HPDE6-E6E7 (cell line): ENCODE data around the gene ZRANB3.
"Not testable (repeated sequence)": the region's sequence is repeated elsewhere in the genome, so short reads cannot be mapped to it uniquely, and the experiment has no call there.

Experiments
- DNase-seq: peaks from one replicate; pipeline ENCODE4 v3.0.0; 2011; ENCODE audit warnings: missing footprints; ENCODE audit errors: extremely low spot score

Gene ZRANB3

DNA sequence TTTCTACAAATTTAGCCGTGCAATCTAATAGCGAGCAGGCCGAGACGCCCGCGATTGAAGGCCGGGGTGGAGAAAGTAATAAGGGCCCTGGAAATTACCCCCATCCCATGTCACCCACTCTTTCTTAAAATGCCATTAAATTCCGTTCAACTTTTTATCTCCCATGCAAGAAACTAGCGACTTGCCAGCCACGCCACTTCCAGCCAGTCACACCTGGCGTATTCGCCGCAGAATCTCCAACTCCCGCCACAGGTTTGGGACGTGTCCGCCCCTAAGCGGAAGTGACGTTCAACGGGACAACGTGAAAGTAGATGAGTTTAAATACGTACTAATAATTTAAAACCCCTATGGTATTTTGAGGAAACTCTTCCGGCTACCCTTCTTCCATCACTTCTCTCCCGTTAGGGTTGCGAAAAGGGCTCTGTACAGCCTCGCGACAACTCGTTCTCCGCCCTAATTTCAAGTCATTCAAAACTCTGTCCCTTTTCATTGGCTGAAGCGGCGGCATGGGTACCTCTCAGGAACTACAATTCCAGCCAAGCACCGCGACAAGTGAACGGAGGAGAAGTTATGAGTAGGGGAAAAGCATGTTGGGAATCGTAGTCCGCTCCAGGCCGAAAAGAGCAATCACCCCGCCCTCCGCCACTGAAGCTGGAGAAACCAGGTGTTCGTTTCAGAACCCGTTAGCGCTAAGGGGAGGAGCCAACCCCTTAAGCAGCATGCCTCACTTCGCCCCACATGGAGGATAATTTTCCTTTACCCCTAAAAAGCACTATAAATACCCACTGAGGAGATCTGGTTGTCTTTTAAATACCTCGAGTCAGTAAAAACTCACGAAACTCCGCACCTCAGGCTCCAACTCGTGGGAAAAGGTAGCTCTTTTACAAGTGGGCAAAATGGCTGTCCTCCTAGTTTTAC is at the start of gene ZRANB3:
Gene ZRANB3, minus strand, starts transcription at position 906 of the 918 bp plus-strand sequence.
- DNase-seq = peak; percentile 96

DNA sequence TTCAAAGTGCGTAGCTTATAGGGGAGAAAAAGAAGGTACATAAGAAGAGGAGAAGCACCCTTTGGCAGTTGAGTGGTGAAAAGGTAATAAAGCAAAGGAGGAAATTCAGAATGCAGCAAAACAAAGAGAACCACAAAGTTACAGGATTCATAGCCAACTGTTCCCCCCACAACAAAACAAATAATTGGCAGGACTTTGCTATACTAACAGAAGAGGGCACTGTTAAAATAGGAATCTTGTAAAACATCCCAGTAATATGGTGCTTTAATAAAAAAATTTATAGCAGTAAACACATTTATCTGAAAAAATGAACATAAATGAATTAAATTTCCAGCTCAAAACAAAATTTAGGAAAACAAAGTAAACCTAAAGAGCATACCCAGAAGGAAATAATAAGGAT is 42.6 kb upstream of the ZRANB3 start:
- no peak for DNase-seq

DNA sequence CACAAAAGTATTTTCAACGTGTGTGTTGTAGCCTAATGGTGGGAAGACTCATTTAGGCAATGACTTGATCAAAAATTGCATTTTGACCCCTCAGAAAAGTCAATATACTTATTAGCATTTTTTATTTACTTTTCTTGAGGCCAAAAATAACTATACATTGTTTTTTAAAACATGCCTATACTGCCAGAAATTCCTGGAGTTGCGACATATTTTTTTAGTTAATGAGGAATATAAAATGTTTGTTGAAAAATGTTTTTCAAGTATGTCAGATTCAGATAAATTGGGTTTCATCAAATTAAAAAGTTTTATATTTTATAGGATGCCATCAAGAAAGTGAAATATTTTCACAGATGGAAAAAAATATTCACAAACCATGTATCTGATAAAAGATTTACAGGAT is 39.9 kb upstream of the ZRANB3 start:
- DNase-seq = no peak

DNA sequence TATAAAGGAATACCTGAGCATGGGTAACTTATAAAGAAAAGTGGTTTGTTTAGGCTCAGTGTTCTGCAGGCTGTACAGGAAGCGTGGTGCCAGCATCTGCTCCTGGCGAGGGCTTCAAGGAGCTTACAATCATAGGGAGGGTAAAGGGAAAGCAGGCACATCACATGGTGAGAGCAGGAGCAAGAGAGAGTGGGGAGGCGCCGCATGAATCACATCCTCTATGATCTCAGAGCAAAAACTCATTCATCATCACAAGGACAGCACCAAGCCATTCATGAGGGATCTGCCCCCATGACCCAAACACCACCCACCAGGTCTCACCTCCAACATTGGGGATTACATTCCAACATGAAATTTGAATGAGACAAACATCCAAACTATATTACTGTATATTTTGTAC is 32.8 kb upstream of the ZRANB3 start:
- DNase-seq = no peak

DNA sequence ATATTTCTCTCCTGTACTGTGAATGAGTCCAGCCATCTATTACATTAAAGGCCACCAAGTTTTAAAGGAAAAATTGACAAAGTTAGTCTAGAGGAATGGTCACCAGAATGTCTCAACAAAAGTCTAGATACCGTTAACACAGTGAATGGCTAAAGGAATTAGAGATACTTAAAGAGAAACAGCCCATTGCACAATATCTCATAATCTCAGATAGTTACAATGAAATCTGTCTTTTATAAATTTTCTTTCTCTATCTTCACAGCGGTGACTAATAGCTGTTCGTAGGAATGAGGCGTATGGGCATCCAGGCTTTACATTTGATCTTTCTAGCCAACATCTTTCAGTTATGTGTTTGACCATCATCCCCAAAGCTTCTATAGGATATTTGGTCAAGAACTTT is 30.9 kb upstream of the ZRANB3 start:
- no peak for DNase-seq

DNA sequence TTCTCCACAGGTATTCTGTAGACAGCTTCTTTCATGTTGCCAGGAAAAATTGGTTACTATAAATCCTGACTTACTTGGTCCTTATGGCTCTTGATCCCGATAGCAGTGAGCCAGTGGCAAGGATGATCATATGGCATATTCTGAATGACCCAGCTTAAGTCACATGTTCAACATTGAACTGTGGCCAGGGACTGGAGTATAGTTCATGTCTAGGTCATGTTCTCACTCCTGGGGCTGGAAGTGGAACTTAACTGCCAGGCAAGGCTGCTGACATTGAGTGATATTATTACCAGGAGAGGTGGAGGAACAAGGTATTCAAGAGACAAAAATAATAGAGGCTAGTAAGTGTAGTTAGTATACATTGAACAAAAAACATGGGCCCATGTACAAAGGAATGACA is 26.5 kb upstream of the ZRANB3 start:
- DNase-seq = no peak

DNA sequence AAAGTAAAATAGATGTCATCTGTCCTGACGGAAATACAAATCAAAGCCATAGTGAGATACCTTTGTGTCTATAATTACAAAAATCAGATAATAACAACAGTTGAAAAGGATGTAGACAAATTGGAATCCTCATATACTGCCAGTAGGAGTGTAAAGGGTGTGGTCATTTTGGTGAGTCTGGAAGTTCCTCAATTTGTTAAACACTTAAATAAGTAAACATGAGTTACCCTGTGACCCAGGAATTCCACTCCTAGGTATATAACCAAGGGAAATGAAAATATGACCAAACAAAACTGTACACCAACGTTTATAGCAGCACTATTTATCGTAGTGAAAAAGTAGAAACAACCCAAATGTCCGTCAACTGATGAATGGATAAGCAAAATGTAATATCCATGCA is 24.3 kb upstream of the ZRANB3 start:
- no peak for DNase-seq

DNA sequence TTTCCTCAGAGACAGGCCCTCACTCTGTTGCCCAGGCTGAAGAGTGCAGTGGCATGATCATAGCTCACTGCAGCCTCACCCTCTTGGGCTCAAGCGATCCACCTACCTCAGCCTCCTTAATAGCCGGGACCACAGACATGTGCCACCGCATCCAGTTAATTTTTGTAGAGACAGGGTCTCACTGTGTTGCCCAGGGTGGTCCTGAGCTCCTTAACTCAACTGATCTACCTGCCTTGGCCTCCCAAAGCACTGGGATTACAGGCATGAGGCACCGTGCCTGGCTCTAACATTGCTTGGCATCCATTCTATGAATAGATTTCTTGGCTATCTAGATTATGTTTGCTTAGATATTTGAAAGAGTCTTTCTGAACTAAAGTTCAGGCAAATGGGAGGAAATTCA is 21.9 kb upstream of the ZRANB3 start:
- no peak for DNase-seq

DNA sequence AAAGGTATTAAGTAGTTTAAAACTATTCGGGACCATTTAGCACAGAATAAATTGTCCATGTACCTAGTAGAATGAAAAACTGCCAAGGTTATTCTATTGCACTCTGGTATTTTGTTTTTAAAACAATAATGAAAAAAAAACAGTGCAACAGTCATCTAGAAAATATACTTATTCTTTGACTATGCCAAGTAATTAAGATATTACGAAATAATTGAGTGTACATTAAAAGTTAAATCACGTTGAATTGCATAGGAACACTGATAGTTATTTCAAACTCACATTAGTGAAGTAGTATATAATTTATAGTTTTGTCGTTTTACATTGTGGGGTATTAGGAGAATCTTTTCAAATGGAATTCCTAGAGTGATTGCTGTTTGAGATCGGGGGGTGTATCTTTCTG is 20.3 kb upstream of the ZRANB3 start:
- DNase-seq = no peak

DNA sequence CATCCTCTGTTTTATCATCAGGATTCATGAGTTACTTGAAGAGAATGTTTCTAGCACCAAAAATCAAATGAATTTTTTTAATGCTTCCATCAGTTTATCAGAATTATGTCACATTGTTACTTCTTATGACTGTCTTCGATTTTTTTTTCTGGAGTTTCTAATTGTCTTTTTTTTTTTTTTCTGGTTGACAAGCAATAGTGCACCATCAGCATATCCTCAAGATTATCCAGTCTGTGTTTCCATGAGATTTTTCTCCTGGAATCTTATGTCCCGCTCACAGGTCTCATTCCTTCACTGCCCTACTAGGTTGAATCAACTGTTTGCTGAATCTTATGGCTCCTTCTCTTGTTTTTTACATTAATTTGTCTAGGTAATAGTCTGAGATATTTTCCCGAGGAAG is 16.3 kb upstream of the ZRANB3 start:
- no peak for DNase-seq

DNA sequence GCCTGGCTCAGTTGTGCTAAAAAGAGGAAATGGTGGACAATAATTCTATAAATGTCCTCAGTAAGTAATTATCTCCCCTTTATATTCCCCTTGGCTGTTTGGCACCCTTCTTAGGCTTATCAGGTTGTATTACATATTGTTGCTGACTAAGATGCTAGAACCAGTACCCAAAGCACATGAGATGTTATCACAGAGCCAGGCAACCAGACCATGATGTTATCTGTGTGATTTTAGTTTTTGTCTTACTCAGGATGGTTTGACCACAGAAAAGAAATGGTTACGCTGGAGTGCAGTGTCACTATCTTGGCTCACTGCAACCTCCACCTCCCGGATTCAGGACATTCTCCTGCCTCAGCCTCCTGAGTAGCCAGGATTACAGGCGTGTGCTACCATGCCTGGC is 15.4 kb upstream of the ZRANB3 start:
- no peak for DNase-seq

DNA sequence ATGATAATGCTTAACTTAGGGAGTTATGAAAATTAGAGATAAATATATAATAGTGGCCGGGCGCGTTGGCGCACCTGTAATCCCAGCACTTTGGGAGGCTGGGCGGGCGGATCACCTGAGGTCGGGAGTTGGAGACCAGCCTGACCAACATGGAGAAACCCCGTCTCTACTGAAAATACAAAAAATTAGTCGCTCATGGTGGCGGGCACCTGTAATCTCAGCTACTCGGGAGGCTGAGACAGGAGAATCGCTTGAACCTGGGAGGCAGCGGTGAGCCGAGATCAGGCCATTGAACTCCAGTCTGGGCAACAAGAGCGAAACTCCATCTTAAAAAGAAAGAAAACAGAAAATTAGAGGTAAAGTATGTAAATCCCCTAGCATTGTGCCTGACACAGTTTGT is 2.5 kb upstream of the ZRANB3 start:
- not testable (repeated sequence) for DNase-seq

DNA sequence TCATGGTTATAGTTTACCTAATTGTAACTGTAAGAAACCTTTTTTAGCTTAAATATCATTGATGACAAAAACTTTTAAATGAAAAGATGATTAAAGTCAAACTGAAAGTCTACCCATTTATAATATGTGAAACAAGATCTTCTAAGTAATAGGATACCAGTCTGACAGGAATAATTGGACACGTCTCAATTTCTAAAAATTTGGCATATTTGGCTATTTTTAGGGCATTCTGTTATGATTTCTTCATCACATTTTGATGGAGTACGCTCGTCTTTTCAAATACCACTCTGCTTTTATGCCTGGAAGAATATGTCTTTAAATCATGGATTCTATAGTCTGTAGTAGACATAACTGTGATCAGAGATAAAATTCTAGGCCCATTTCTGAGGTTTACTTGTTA is 1.6 kb upstream of the ZRANB3 start:
- DNase-seq = no peak

DNA sequence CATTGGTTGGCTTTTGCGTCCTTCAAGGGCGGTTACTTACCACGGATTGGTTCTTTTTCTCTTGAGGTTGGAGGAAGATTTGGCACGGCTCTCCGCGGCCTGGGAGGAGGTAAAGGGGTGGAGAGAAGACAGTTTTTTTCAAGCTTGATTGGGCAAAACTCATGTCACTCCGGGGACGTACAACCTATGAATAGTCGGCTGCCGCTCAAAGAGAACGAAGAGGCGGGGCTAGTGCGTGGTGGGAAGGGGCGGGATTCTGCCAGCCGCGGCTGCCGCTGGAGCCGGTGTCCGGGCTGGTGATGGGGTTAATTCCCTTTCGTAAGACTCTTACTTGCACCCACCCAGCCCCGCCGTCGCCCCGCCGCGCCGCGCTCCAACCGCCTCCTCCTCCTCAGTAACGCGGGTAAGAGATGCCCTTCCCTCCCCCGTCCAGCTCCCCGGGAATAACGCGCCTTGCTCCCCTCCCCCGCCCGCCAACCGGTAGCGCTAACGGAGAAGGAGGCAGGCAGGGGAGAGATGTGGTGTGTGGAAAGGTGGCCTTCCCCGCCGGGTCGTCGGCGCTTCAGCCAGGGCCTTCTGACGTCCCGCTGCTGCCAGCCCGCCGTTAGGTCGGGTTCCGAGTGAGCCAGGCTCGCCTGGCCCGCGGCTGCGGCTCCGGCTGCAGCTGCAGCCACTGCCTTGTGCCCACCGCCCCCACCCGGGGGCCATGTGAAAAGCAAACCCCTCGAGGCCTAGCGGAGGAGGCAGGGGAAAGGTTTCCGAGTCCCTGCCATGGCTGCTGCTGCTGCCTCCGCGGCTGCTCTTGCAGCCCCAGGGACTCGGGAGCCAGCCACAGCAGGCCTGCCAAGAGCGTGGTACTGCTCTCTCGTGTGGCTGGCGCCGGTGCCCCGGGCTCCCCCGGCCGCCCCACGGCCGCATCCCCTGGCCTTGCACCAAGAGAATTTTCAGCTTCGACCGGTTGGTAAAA is 496 bp upstream of the ZRANB3 start, which contains the start of gene R3HDM1:
Gene R3HDM1, plus strand, starts transcription at position 254 of the 967 bp plus-strand sequence. CDS start 73,362 bp downstream, outside the sequence.
- DNase-seq = peak; percentile 95

DNA sequence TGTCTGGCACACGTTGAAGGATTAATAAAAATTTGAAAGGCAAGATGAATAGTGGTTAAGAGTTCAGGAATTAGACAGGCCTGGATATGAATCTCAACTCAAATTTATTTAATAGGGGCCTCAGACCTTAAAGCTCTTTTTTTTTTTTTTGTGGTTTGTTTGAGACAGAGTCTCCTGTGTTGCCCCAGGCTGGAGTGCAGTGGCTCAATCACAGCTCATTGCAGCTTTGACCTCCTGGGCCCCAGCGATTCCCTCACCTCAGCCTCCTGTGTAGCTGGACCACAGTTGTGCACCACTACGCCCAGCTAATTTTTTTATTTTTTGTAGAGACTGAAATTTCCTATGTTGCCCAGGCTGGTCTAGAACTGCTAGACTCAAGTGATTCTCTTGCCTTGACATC is 3.0 kb downstream of the ZRANB3 start:
- DNase-seq = no peak

DNA sequence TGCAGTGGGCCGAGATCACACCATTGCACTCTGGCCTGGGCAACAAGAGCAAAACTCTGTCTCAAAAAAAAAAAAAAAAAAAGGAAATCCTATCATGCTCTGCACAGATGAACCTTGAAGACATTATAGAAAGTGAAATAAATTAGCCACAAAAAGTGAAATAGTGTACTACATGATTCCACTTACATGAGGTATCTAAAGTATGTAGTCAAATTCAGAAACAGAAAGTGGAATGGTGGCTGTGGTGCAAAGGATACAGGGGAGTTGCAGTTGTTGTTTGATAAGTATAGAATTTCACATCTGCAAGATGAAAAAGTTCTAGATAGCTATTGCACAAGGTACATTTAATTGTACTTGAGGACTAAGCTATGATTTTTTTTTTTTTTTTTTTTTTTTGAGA is 5.2 kb downstream of the ZRANB3 start:
- DNase-seq = no peak

DNA sequence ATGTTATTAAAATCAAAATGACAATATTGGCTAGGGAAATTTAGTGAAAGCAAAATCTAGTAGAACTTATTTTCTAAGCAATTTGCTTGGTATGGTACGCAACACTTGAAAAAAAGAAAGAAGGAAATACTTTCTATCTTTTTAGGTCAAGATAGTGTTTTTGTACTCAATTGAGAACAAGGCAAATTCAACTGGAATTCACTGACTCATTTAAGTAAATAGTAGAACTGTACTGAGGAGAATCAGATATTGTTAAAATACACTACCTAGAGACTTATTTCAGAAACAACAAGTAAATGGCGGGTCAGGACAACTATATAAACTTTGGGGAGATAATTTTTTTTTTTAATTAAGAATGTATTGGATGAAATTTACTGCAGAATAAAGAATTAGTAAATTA is 18.9 kb downstream of the ZRANB3 start:
- no peak for DNase-seq

DNA sequence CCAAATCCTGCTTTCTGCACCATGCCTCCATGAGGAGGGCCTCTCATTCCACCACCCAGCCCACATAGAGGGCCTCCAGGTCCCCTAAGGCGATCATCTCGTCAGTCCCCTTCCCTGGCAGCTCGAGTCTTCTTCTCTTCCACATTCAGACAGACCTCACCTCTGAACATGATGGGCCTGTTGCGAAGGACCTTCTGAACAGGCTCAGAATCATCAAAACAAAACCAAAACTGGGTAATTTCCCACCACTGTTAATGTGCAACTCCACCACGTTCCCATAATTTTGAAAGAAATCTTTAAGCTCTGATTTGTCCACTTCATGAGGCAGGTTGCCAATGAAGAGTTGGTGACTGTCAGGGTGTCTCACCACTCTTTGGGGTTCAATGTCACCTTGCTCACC is 20.4 kb downstream of the ZRANB3 start:
- DNase-seq = no peak

DNA sequence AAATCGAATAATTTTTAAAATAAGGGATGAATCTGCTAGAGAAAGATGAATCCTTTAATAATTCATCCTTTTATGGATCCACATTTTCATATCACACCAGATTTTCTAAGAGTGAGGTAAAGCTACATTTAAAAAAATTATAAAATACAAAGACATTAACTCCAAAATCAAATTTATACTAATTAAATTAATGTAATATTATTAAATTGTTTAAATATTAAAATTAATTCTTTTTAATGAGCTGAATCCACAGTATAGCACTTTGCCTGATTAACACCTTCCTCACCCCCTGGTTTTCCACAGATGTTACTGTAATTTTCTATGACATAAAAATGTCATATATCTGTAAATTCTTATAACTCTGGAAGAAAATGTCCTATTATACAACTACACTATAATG is 26.2 kb downstream of the ZRANB3 start:
- DNase-seq = no peak

DNA sequence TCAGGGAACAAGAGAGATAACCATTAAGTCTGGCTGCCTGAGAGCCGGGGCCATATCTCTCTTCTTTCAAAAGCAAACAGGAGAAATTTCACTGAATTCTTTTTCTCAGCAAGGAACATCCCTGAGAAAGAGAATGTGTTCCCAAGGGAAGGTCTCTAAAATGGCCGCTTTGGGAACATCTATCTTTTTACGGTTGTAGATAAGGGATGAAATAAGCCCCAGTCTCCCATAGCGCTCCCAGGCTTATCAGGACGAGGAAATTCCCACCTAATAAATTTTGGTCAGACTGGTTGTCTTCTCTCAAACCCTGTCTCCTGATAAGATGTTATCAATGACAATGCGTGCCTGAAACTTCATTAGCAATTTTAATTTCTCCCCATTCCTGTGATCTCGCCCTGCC is 32.4 kb downstream of the ZRANB3 start:
- DNase-seq = not testable (repeated sequence)

DNA sequence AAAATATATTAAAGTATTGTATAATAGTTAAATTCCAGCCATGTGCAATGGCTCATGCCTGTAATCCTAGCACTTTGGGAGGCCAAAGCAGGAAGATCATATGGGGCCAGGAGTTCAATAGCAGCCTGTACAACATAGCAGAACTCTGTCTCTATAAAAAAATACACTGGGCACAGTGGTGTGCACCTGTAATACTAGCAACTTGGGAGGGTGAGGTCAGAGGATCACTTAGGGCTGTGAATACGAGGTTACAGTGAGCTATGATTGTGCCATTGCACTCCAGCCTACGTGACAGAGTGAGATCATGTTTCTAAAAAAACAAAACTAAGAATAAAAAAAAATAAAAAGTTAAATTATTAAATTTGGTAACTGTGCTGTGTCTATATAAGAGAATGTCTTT is 36.1 kb downstream of the ZRANB3 start:
- DNase-seq = no peak

DNA sequence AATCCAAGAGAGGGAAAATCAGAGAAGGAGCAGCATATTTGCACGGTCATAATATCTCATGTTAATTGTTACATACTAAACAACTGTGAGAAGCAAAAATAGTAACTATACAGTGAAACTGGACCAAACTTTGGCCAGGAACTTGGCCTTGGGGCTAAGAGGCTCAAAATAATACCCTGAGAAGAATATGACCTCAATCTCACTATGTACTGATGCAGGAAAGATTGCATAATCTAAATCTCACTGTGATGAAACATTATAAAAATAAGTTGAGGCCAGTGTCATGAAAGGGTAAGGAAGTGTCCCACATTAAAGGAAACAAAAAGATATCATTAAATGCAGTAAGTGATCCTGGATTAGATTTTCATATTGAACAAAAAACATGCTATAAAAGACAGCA is 36.5 kb downstream of the ZRANB3 start:
- no peak for DNase-seq

DNA sequence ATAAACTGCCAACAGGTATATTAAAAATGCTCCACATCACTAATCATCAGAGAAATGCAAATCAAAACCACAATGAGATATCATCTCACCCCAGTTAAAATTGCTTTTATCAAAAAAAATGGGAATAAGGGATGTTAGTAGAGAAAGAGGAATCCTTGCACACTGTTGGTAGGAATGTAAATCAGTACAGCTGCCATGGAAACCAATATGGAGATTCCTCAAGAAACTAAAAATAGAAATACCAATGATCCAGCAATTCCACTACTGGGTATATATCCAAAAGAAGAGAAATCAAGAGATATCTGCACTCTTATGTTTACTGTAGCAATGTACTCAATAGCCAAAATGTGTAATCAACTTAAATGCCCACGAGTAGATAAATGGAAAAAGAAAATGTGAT is 40.6 kb downstream of the ZRANB3 start:
- DNase-seq = no peak
